Iris pigment epithelial cell (primary cell): ENCODE measurements around the gene MFRP.
"Not testable (repeated sequence)": the region's sequence is repeated elsewhere in the genome, so short reads cannot be mapped to it uniquely, and the experiment has no call there.

Experiments used
- DNase-seq: peaks from one replicate; pipeline ENCODE4 v3.0.0-alpha.2; 2011; ENCODE audit warnings: low read depth

Gene MFRP

GRCh38 chr11:119346605-119347004 is at the start of gene MFRP:
Gene MFRP (minus strand): TSS chr11:119346705. CDS start chr11:119346513, 192 bp downstream.
- no peak for DNase-seq

- no peak for DNase-seq
These were observed 44.8 kb upstream of the MFRP start for GRCh38 chr11:119391275-119391674.

GRCh38 chr11:119389611-119390254 is 43.2 kb upstream of the MFRP start:
- DNase-seq = no peak

GRCh38 chr11:119388103-119388502 is 41.6 kb upstream of the MFRP start:
- DNase-seq = no peak

- DNase-seq = no peak
These were observed 37.8 kb upstream of the MFRP start for GRCh38 chr11:119384332-119384731.

- not testable (repeated sequence) for DNase-seq
These were observed 36.0 kb upstream of the MFRP start for GRCh38 chr11:119382513-119382912.

GRCh38 chr11:119382101-119382500 is 35.6 kb upstream of the MFRP start:
- DNase-seq = no peak

GRCh38 chr11:119381181-119381988 is 34.9 kb upstream of the MFRP start, which contains the start of gene USP2:
Gene USP2 (minus strand): TSS chr11:119381690. CDS start chr11:119373480, 8,210 bp downstream.
- DNase-seq = peak; percentile 94

GRCh38 chr11:119380827-119381180 is 34.3 kb upstream of the MFRP start:
- no peak for DNase-seq

- DNase-seq = no peak
These were observed 33.8 kb upstream of the MFRP start for GRCh38 chr11:119380160-119380826.

- no peak for DNase-seq
These were observed 32.5 kb upstream of the MFRP start for GRCh38 chr11:119378851-119379465.

- DNase-seq = no peak
These were observed 31.6 kb upstream of the MFRP start for GRCh38 chr11:119377961-119378667.

GRCh38 chr11:119377112-119377901 is 30.8 kb upstream of the MFRP start:
- DNase-seq = no peak

GRCh38 chr11:119376197-119376847 is 29.8 kb upstream of the MFRP start:
- DNase-seq = no peak

GRCh38 chr11:119375337-119376196 is 29.1 kb upstream of the MFRP start:
- DNase-seq = peak; percentile 66

- no peak for DNase-seq
These were observed 28.3 kb upstream of the MFRP start for GRCh38 chr11:119374632-119375336.

GRCh38 chr11:119373921-119374631 is 27.6 kb upstream of the MFRP start:
- peak; percentile 65 for DNase-seq
